ENCODE measurements around the gene PYGO1.
"Not testable (repeated sequence)": the region's sequence is repeated elsewhere in the genome, so short reads cannot be mapped to it uniquely, and the experiment has no call there.

PYGO1 gene

DNA sequence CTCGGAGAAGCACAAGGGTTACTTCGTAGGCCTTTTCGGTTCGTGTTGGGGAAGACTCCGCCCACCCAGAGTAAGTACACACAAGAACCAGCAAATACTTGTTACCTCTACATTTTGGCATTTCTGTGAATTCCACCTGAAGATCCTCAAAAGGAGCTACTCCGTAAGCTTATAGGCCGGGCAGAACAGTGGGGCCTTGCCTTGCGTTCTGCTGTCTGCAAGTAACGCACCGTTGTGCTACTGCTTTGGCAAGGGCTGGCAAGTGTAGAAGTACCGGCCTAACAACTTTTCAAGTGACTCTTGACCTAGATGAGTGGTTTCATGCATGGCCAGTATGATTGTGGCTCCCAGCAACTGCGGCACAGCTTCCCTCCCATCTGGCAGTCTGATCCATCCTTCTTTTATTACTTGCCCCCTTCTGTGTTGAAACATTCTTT is 73.7 kb downstream of the PYGO1 start:
- no peak for DNase-seq
- intact Hi-C loops (cut with DNase I) = no loop called here

DNA sequence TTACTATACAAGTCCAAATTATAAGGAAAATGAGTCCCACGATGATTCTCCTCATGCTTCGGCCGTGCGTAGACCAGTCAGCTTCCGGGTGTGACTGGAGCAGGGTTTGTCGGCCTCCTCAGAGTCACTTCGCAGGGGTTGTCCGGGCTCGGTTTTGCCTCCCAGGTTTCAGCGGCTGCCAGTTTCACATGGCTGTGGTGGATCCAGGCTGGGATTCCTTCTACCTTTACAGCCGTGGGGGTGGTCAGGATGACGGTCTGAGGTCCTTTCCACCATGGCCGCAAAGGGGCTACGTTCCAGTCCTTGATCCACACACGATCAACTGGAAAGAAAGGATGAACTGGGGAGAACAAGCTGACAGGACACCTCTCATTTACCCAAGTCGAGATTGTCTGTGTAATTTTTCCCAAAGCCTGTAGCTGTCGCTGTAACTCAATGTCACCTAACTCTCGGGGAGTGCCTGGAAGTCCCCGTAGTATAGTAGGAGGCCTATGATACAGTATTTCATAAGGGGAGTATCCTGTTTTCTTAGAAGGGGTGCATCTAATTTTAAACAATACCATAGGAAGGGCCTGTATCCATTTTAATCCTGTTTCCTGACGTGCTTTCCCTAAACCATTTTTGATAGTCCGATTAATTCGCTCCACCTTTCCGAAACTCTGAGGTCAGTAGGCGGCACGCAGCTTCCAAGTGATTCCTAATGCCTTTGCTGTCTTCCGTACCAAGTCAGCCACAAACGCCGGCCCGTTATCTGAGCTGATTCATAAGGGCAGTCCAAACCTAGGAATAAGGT is 74.3 kb downstream of the PYGO1 start:
- DNase-seq = peak in 1 of 10 donors; percentile 66
- intact Hi-C loops (cut with DNase I) = not testable (repeated sequence)

DNA sequence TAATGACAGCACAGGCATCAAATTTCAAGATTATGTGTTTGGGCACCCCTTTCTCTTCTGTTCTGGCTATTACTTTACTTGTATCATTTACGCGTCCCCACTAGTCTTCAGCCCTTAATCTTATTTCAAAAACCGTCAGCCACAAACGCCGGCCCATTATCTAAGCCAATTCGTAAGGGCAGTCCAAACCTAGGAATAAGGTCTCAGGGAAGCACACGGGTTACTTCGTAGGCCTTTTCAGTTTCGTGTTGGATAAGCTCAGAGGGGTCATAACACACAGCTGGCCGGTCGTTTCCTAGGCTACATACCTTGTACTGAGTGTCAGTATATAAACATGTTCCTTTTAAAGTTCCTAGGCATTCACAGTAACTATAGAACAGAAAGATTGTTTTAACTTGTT is 75.0 kb downstream of the PYGO1 start:
- intact Hi-C loops (cut with DNase I) = no loop called here
- DNase-seq = no peak

- intact Hi-C loops (cut with DNase I) = no loop called here
- DNase-seq = no peak
These were observed 80.6 kb downstream of the PYGO1 start for GRCh38 chr15:55507567-55507966.

DNA sequence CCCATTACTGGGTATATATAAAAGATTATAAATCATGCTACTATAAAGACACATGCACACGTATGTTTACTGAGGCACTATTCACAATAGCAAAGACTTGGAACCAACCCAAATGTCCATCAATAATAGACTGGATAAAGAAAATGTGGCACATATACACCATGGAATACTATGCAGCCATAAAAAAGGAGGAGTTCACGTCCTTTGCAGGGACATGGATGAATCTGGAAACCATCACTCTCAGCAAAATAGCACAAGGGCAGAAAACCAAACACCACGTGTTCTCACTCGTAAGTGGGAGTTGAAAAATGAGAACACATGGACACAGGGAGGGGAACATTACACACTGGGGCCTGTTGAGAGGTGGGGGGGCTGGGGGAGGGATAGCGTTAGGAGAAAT is 82.7 kb downstream of the PYGO1 start:
- intact Hi-C loops (cut with DNase I); DNase-seq: not testable (repeated sequence)

- no peak for DNase-seq
- intact Hi-C loops (cut with DNase I) = no loop called here
These were observed 89.0 kb downstream of the PYGO1 start for GRCh38 chr15:55499151-55499550.

GRCh38 chr15:55498109-55498938 is 89.8 kb downstream of the PYGO1 start:
- peak; percentile 67 to 97 (median 82) for DNase-seq
- intact Hi-C loops (cut with DNase I) = not testable (repeated sequence)

- intact Hi-C loops (cut with DNase I) = no loop called here
- no peak for DNase-seq
These were observed 91.4 kb downstream of the PYGO1 start for GRCh38 chr15:55496716-55497115.

DNA sequence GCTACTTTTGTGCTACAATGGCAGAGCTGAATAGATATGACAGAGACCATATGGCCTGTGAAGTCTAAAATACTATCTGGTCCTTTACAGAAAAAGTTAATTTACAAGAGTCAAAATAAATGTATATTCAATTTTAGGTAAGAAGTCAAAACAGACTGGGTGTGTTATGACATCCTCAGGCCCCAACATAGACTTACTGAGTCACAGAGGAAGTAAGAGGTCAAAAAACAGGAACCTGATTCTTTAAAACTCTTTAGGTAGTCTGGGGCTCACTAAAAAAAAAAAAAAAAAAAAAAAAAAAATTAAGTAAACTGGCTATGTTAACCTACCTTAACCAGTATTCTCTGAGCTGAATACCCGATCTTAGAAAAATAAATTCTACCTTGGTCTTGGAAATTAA is 93.2 kb downstream of the PYGO1 start:
- intact Hi-C loops (cut with DNase I) = no loop called here
- no peak for DNase-seq

DNA sequence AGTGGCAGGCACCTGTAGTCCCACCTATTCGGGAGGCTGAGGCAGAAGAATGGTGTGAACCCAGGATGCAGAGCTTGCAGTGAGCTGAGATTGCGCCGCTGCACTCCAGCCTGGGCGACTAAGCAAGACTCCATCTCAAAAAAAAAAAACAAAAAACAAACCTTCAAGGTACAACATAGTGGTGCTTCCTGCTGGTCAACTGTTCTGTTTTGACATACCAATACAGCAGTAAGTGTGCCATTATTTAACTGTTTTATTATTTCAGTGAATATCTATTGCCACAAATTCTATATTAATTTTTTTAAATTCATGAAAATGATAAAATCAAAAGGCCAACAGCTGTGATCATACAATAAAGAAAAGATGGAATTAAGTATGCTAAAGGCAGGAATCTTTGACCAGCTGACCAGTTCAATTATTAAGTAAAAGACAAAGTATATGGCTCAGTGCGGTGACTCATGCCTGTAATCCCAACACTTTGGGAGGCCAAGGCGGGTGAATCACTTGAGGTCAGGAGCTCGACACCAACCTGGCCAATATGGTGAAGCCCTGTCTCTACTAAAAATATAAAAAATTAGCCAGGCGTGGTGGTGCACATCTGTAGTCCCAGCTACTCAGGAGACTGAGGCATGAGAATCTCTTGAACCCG is 99.1 kb downstream of the PYGO1 start:
- DNase-seq; intact Hi-C loops (cut with DNase I): not testable (repeated sequence)
